ENCODE results near the gene DCST1. TPM values are rescaled to one million over a fixed set of nuclear protein-coding genes. Genes with fewer than 3 reads are reported as not detected.

The DCST1 gene
- total and polyA plus RNA-seq, 8 donors = 0.57 to 0.87 (median 0.79) TPM; not detected in 2

DNA sequence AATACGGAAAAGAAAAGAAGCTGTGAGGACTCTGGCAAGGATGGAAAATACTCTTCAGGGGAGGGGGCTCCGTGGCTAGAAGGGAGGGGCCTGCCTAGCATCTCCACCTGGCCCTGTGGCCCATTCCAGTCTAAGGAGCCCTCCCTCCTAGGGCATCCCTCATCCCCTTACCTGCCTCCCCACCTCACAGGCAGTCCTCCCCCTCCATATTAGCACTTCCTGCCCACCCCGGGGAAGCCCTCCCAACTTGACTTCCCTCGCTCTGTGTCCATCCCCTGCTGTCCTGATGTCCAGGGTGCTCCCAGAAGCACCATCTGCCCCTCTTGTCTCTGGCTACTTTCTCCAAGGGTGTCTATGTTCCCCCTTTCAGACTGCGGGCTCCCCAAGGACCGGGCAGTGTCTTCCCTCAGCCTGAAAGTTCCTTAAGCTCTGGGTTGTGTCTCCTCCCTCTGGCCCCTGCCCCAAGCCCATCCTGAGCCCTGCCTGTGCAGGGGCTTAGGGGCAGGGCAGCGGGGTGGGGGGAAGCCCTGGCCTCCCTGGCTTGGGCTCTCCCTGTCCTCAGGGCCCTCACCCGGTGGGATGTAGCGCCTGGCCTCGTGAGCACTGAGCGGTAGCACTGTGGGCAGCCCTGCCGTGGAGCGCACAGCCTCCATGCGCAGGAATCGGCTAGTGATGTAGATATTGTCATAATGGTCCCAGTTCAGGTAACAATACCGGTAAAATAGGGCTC is 3.9 kb upstream of the DCST1 start:
- no peak for TF ChIP-seq CTCF (IDR thresholded peaks at IDR 0.05)
- H3K36me3 ChIP-seq = no peaks in the 10 kb centered on the region
- no peaks in the 10 kb centered on the region for H3K9me3 ChIP-seq
- ATAC-seq (no peak), DNase-seq (peak in 1 of 4 donors; percentile 61)
- peaks cover 0 to 9% of the 10 kb centered on the region in 2 donors for H3K4me1 ChIP-seq
- H3K27ac ChIP-seq = no peak overlapping the region
- H3K27me3 ChIP-seq = no peaks in the 10 kb centered on the region
- intact Hi-C loops (cut with DNase I) = no loop called here
- no peak overlapping the region for H3K4me3 ChIP-seq

- Histone ChIP-seq H3K4me1 (peaks cover 0 to 9% of the 10 kb centered on the region in 2 donors), H3K9me3 (no peaks in the 10 kb centered on the region), H3K4me3 (no peak overlapping the region), H3K27me3 (no peaks in the 10 kb centered on the region), H3K36me3 (no peaks in the 10 kb centered on the region), H3K27ac (no peak overlapping the region)
- no peak for ATAC-seq
- intact Hi-C loops (cut with DNase I) = no loop called here
- peak in 1 of 4 donors; percentile 53 for DNase-seq
- no peak for TF ChIP-seq CTCF (IDR thresholded peaks at IDR 0.05)
Observed at GRCh38 chr1:155030243-155030795, 3.3 kb upstream of the DCST1 start.

DNA sequence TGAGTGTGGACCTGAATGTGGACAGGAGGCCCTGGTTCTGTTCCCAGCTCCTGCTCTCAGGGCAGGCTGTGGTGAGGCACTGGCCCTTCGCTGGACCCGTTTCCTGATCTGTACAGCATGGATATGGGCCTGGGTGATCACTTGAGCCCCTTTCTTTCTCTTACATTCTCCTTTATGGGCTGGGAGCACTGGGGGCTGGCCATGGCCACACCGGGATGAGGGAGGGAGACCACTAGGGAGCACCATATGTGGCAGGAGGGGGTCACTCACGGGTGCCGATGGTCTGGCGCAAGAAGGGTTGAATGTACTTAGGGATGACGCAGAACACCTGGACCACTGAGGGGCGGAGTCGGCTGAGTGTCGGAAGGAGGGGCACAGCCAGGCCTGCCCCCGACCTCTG is 2.7 kb upstream of the DCST1 start:
- peak in 1 of 4 donors; percentile 49 for DNase-seq
- H3K4me1 ChIP-seq = peaks cover 0 to 11% of the 10 kb centered on the region in 2 donors
- H3K36me3 ChIP-seq = no peaks in the 10 kb centered on the region
- no peak overlapping the region for H3K27ac ChIP-seq
- no peak for TF ChIP-seq CTCF (IDR thresholded peaks at IDR 0.05)
- intact Hi-C loops (cut with DNase I) = no loop called here
- no peak for ATAC-seq
- H3K4me3 ChIP-seq = no peak overlapping the region
- H3K27me3 ChIP-seq = no peaks in the 10 kb centered on the region
- no peaks in the 10 kb centered on the region for H3K9me3 ChIP-seq

GRCh38 chr1:155032886-155033285 is 738 bp upstream of the DCST1 start:
- Histone ChIP-seq H3K4me3 (no peak overlapping the region), H3K4me1 (peaks cover 0 to 22% of the 10 kb centered on the region in 2 donors), H3K9me3 (no peaks in the 10 kb centered on the region), H3K27ac (no peak overlapping the region), H3K27me3 (no peaks in the 10 kb centered on the region), H3K36me3 (no peaks in the 10 kb centered on the region)
- TF ChIP-seq CTCF (IDR thresholded peaks at IDR 0.05) = no peak
- ATAC-seq = no peak
- intact Hi-C loops (cut with DNase I) = no loop called here
- peak in 1 of 4 donors; percentile 72 for DNase-seq

DNA sequence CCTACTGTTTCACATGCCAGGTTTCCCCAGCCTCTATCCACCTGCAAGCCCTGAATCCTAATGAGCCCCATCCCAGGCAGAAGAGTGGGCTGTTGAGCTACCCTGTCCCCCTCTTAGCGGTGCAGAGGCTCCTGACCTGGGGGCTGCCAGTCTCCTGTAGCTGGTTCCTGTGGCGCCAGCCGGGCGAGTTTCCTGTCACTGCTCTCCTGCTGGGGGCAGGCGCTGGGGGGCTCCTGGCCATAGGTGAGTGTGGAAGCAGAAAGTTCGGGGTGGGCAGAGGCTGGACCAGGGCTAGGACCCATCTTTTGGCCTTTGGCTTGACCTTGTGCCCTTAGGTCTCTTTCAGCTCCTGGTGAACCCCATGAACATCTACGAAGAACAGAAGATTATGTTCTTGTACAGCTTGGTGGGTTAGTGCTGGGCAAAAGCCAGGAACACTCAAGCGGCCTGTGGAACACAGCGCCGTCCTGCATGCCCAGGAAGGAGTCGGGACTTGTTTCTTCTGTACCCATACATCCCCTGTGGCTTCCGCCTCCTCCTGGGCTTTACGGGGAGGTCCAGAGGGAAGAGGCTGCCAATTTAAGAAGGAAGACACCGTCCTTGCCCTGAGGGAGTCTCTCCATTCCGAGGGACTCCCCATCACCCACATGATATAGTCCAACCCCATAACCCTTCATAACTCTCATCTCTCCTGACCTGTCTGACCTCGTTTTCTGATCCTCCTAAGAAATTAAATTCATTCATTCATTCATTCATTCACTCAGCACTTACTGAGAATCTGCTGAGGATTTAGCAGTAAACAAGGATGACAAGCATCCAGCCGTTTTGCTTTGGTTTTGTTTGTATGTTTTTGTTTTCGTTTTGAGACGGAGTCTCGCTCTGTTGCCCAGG is 939 bp downstream of the DCST1 start:
- Histone ChIP-seq H3K27ac (no peak overlapping the region), H3K27me3 (no peaks in the 10 kb centered on the region), H3K36me3 (no peaks in the 10 kb centered on the region), H3K4me1 (peaks cover 0 to 28% of the 10 kb centered on the region in 2 donors), H3K4me3 (no peak overlapping the region), H3K9me3 (no peaks in the 10 kb centered on the region)
- ATAC-seq (no peak), DNase-seq (peak in 1 of 4 donors; percentile 62)
- intact Hi-C loops (cut with DNase I) = no loop called here
- TF ChIP-seq CTCF (IDR thresholded peaks at IDR 0.05) = no peak
